ENCODE results near the gene RRP8. TPM values are rescaled to one million over a fixed set of nuclear protein-coding genes. Genes with fewer than 3 reads are reported as not detected.

Gene RRP8
- total and polyA plus RNA-seq, 10 of the 15 experiments (the other 5 are each of a cell fraction or from before 2014, with no cell fraction given): 4.7 to 51.2 (median 23.9) TPM

DNA sequence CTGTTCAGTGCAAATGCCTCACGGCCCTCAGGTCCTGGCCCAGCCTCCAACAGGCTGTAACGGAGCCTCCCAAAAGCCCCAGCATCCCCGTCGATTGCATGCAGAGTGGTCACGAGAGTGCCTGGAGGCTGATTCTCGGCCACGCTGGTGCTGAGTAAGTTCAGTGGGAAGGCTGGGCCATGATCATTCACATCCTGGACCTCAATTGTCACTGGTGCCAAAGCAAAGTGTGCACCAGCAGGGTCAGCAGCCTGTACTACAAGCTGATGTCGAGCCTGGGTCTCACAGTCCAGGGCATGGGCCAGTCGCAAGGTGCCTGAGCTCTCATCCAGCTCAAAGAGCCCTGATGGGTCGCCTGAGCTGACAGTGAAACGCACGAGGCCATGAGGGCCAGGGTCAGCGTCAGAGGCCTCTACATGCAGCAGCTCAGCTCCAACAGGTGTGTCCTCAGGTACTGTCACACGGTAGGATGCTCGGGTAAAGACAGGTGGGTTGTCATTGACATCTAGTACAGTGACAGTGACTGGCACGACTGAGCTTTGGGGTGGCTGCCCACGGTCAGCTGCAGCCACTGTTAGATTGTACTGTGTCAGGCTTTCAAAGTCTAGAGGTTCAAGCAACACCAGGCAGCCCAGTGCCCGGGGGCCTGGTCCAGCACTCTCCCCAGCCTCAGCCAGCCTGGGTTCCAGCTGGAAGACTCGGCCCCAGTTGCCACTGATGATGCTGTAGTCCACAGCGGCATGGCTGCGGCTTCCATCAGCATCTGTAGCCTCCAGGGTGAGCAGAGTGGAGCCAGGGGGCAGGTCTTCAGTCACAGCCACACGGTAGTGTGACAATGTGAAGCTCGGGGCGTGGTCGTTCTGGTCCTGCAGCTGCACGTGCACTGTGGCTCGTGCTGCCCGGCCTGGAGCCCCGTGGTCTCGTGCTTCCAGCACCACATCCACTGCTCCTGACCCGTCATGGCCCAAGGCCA lies 20.3 kb upstream of the RRP8 start:
- RAD21 ChIA-PET (ENCODE audit: unreplicated experiment): interaction anchor here (0.9 kb wide), 1 partner anchor 58 kb away, joined by 3 read pairs; no protein-coding TSS in a partner anchor
- H3K79me2 ChIP-seq (ENCODE audit: control insufficient read depth, insufficient read depth, low read length): peaks cover 6% of the 10 kb centered on the region
- SMC1A ChIA-PET (ENCODE audit: uncharacterized antibody, unreplicated experiment): no interaction called here
- WGBS (ENCODE audit: insufficient coverage, insufficient replicate concordance, low lambda C conversion rate, missing lambda C conversion rate): 44% methylated on average over 31 of the region's 31 CpGs
- no peak overlapping the region for H3K4me3 ChIP-seq
- TF ChIP-seq BHLHE40 (IDR thresholded peaks at IDR 0.05; ENCODE audit: borderline replicate concordance in 1 of 2, low read depth in 2 of 2, low read length in 1 of 2) (peak in 1 of 2 experiments; percentile 23; a peak in 1 of 4 replicates), EED (IDR thresholded peaks at IDR 0.05; ENCODE audit: low read depth) (no peak)
- no peak for ATAC-seq
- no peaks in the 10 kb centered on the region for H3K27me3 ChIP-seq (replicated peaks in 1 of 2; ENCODE audit: control insufficient read depth in 2 of 2, insufficient read depth in 2 of 2, low read length in 1 of 2)
- POLR2A ChIA-PET: interaction anchor here (0.6 to 9.1 kb wide), 2 partner anchors 8 to 14 kb away, joined by 4 to 85 read pairs; partner anchors contain the start of gene TAF10
- peaks cover 9% of the 10 kb centered on the region for H3K4me1 ChIP-seq (ENCODE audit: control insufficient read depth, insufficient read depth, low read length)
- no peak overlapping the region for H3K27ac ChIP-seq (ENCODE audit: control insufficient read depth, insufficient read depth)
- intact Hi-C loops (cut with micrococcal nuclease; ENCODE audit: unreplicated experiment): no loop called here
- BruUV-seq (replicated peaks): no TSS peak
- in situ Hi-C loops (cut with MboI): no loop called here
- no peak overlapping the region for H3K4me2 ChIP-seq (ENCODE audit: control insufficient read depth, insufficient read depth)
- no peak overlapping the region for H2AFZ ChIP-seq (ENCODE audit: control insufficient read depth, low read depth, low read length)
- CTCF ChIA-PET: interaction anchor here (0.6 to 3.1 kb wide), 2 partner anchors 11 to 67 kb away, joined by 3 to 13 read pairs; partner anchors contain the start of gene TAF10
- H4K20me1 ChIP-seq (ENCODE audit: control insufficient read depth, insufficient read depth): no peaks in the 10 kb centered on the region
- no peak for DNase-seq (ENCODE audit: low read depth, low spot score)
- H3K9ac ChIP-seq (ENCODE audit: control insufficient read depth, insufficient read depth, low read length): no peak overlapping the region
- FAIRE-seq: no peak
- H3K36me3 ChIP-seq (ENCODE audit: control insufficient read depth in 2 of 2, insufficient read depth in 2 of 2, low read length in 1 of 2): no peaks in the 10 kb centered on the region
- no peaks in the 10 kb centered on the region for H3K9me3 ChIP-seq (replicated peaks; ENCODE audit: control insufficient read depth, insufficient read depth, low read length)

Data from GM12878 (cell line).